Skeletal muscle tissue (tissue), 4 donors: ENCODE data around the gene UTY. TPM values are rescaled to one million over a fixed set of nuclear protein-coding genes. Genes with fewer than 3 reads are reported as not detected.
"Not testable (repeated sequence)": the region's sequence is repeated elsewhere in the genome, so short reads cannot be mapped to it uniquely, and the experiment has no call there.

ENCODE experiments used
- H3K27ac ChIP-seq: one replicate; pipeline ENCODE4 v1.7.0; 2013; ENCODE audit warnings: mild to moderate bottlenecking, low read depth, low read length, inconsistent platforms
- H3K27me3 ChIP-seq, 3 donors: one replicate each; pipeline ENCODE4 v1.7.0; 2013; ENCODE audit warnings: low read length in 3 of 3; ENCODE audit not compliant: control insufficient read depth in 3 of 3, insufficient read depth in 3 of 3
- H3K36me3 ChIP-seq, 3 donors: one replicate each; pipeline ENCODE4 v1.7.0; 2013; ENCODE audit warnings: low read length in 3 of 3; ENCODE audit not compliant: control insufficient read depth in 3 of 3, insufficient read depth in 3 of 3
- H3K4me1 ChIP-seq, 3 donors: one replicate each; pipeline ENCODE4 v1.7.0; 2013; ENCODE audit warnings: low read length in 3 of 3, mild to moderate bottlenecking in 3 of 3; ENCODE audit not compliant: control insufficient read depth in 3 of 3, insufficient read depth in 3 of 3
- H3K4me3 ChIP-seq, 3 donors: one replicate each; pipeline ENCODE4 v1.7.0; 2013; ENCODE audit warnings: low read length in 3 of 3
- H3K9ac ChIP-seq, 3 donors: one replicate each; pipeline ENCODE4 v1.7.0; 2013; ENCODE audit warnings: low read length in 3 of 3, mild to moderate bottlenecking in 3 of 3, moderate library complexity in 2 of 3, low read depth in 1 of 3
- H3K9me3 ChIP-seq, 3 donors: one replicate each; pipeline ENCODE4 v1.7.0; 2013; ENCODE audit warnings: low read length in 3 of 3; ENCODE audit not compliant: control insufficient read depth in 3 of 3
- total RNA-seq: library from RNA; depleted of rRNA; stranded (reverse); fragments of >200 nt; gene quantifications from one replicate; pipeline ENCODE4 v1.2.3, GENCODE V29; 2014
- donor health status: Osteomylitis.

Gene UTY
- total RNA-seq, 1 donor from 2014 or later = 46.4 TPM

- Histone ChIP-seq H3K27me3 (no peaks in the 10 kb centered on the region), H3K9ac (no peak overlapping the region), H3K27ac (no peak overlapping the region), H3K36me3 (peaks cover 0 to 13% (median 2%) of the 10 kb centered on the region in 3 donors), H3K4me3 (no peak overlapping the region), H3K4me1 (no peaks in the 10 kb centered on the region), H3K9me3 (no peaks in the 10 kb centered on the region)
Measured at GRCh38 chrY:13271706-13272105, 208.1 kb downstream of the UTY start.

GRCh38 chrY:13253941-13254440, 225.8 kb downstream of the UTY start:
- not testable (repeated sequence) for H3K27me3 ChIP-seq, H3K4me3 ChIP-seq

GRCh38 chrY:13250421-13250820, 229.4 kb downstream of the UTY start:
- Histone ChIP-seq H3K27ac (no peak overlapping the region), H3K27me3 (no peaks in the 10 kb centered on the region), H3K36me3 (no peaks in the 10 kb centered on the region), H3K4me1 (no peaks in the 10 kb centered on the region), H3K4me3 (no peak overlapping the region), H3K9me3 (no peaks in the 10 kb centered on the region), H3K9ac (no peak overlapping the region)

More at GRCh38 chrY:13253941-13254440, 225.8 kb downstream of the UTY start:
- not testable (repeated sequence) for H3K9ac ChIP-seq, H3K27ac ChIP-seq, H3K36me3 ChIP-seq, H3K4me1 ChIP-seq, H3K9me3 ChIP-seq

- H3K27me3 ChIP-seq = no peaks in the 10 kb centered on the region
- H3K9me3 ChIP-seq = no peaks in the 10 kb centered on the region
- no peaks in the 10 kb centered on the region for H3K4me1 ChIP-seq
- no peaks in the 10 kb centered on the region for H3K36me3 ChIP-seq
- H3K9ac ChIP-seq = no peak overlapping the region
- no peak overlapping the region for H3K27ac ChIP-seq
- no peak overlapping the region for H3K4me3 ChIP-seq
Measured at GRCh38 chrY:13243716-13244115, 236.1 kb downstream of the UTY start.

- peaks cover 0 to 2% (median 2%) of the 10 kb centered on the region in 3 donors for H3K36me3 ChIP-seq
- H3K27me3 ChIP-seq = no peaks in the 10 kb centered on the region
- H3K9ac ChIP-seq = no peak overlapping the region
- no peak overlapping the region for H3K27ac ChIP-seq
- H3K9me3 ChIP-seq = no peaks in the 10 kb centered on the region
- no peak overlapping the region for H3K4me3 ChIP-seq
- peaks cover 0 to 2% (median 0%) of the 10 kb centered on the region in 3 donors for H3K4me1 ChIP-seq
Measured at GRCh38 chrY:13233901-13234300, 245.9 kb downstream of the UTY start.

GRCh38 chrY:13233118-13233517, 246.7 kb downstream of the UTY start:
- Histone ChIP-seq H3K27ac (no peak overlapping the region), H3K36me3 (peaks cover 0 to 2% (median under 1%) of the 10 kb centered on the region in 3 donors), H3K9ac (no peak overlapping the region)

GRCh38 chrY:13227354-13227953, 252.4 kb downstream of the UTY start:
- H3K27ac ChIP-seq = no peak overlapping the region
- H3K9ac ChIP-seq = no peak overlapping the region
- H3K4me1 ChIP-seq = no peaks in the 10 kb centered on the region
- no peaks in the 10 kb centered on the region for H3K27me3 ChIP-seq
- no peak overlapping the region for H3K4me3 ChIP-seq
- H3K9me3 ChIP-seq = no peaks in the 10 kb centered on the region
- H3K36me3 ChIP-seq = no peaks in the 10 kb centered on the region

More at GRCh38 chrY:13233118-13233517, 246.7 kb downstream of the UTY start:
- no peaks in the 10 kb centered on the region for H3K9me3 ChIP-seq
- no peak overlapping the region for H3K4me3 ChIP-seq
- H3K27me3 ChIP-seq = no peaks in the 10 kb centered on the region
- peaks cover 0 to 2% (median 0%) of the 10 kb centered on the region in 3 donors for H3K4me1 ChIP-seq

GRCh38 chrY:13210961-13211646, 268.7 kb downstream of the UTY start:
- Histone ChIP-seq H3K9me3 (no peaks in the 10 kb centered on the region), H3K27me3 (no peaks in the 10 kb centered on the region), H3K9ac (no peak overlapping the region), H3K27ac (no peak overlapping the region), H3K36me3 (no peaks in the 10 kb centered on the region), H3K4me1 (no peaks in the 10 kb centered on the region), H3K4me3 (no peak overlapping the region)

- no peaks in the 10 kb centered on the region for H3K27me3 ChIP-seq
- no peak overlapping the region for H3K4me3 ChIP-seq
- no peaks in the 10 kb centered on the region for H3K36me3 ChIP-seq
- H3K9ac ChIP-seq = no peak overlapping the region
- H3K27ac ChIP-seq = no peak overlapping the region
- no peaks in the 10 kb centered on the region for H3K9me3 ChIP-seq
- no peaks in the 10 kb centered on the region for H3K4me1 ChIP-seq
Measured at GRCh38 chrY:13205214-13205613, 274.6 kb downstream of the UTY start.
